Liver (tissue), 3 donors: ENCODE data around the gene UGT1A9.

Source experiments
- EGR1 ChIP-seq, 2 donors: IDR thresholded peaks; 2 replicates each; pipeline ENCODE4 v1.6.1; 2016 to 2018; ENCODE audit warnings: antibody characterized with exemption in 2 of 2, low read depth in 2 of 2
- FOXA1 ChIP-seq: IDR thresholded peaks from 2 replicates; pipeline ENCODE4 v1.6.1; 2016; ENCODE audit warnings: antibody characterized with exemption
- GABPA ChIP-seq, 2 donors: IDR thresholded peaks in 1 of 2; conservative IDR thresholded peaks in 1 of 2; 2 replicates each; pipeline ENCODE4 v1.6.1; 2016; ENCODE audit warnings: antibody characterized with exemption in 2 of 2, mild to moderate bottlenecking in 1 of 2, moderate library complexity in 1 of 2
- JUND ChIP-seq, 2 donors: IDR thresholded peaks; 2 replicates each; pipeline ENCODE4 v1.6.1; 2016; ENCODE audit warnings: antibody characterized with exemption in 2 of 2
- NR2F2 ChIP-seq: IDR thresholded peaks from 2 replicates; pipeline ENCODE4 v1.6.1; 2016; ENCODE audit warnings: antibody characterized with exemption
- RAD21 ChIP-seq, 2 donors: IDR thresholded peaks; 2 replicates each; pipeline ENCODE4 v1.6.1; 2016; ENCODE audit warnings: antibody characterized with exemption in 2 of 2, mild to moderate bottlenecking in 2 of 2
- RXRA ChIP-seq, 2 donors: IDR thresholded peaks; 2 replicates each; pipeline ENCODE4 v1.6.1; 2017 to 2018; ENCODE audit warnings: antibody characterized with exemption in 2 of 2, mild to moderate bottlenecking in 1 of 2
- SP1 ChIP-seq: IDR thresholded peaks from 2 replicates; pipeline ENCODE4 v1.6.1; 2018; ENCODE audit warnings: antibody characterized with exemption, mild to moderate bottlenecking
- TAF1 ChIP-seq: conservative IDR thresholded peaks from 2 replicates; pipeline ENCODE4 v1.6.1; 2016; ENCODE audit warnings: antibody characterized with exemption, mild to moderate bottlenecking
- YY1 ChIP-seq: IDR thresholded peaks from 2 replicates; pipeline ENCODE4 v1.6.1; 2016; ENCODE audit warnings: antibody characterized with exemption, mild to moderate bottlenecking
- TF ChIP-seq, protein P1 (sequence below): IDR thresholded peaks from 2 replicates; pipeline ENCODE4 v1.6.1; 2016; ENCODE audit warnings: antibody characterized with exemption, mild to moderate bottlenecking
- TF ChIP-seq, protein P2 (sequence below): fragments of 150-350 bp; IDR thresholded peaks from 2 replicates; pipeline ENCODE4 v1.5.1; 2017; ENCODE audit warnings: improper control_type of control experiment, low read depth, low read length; ENCODE audit not compliant: missing input control
- TF ChIP-seq, protein P3 (sequence below): IDR thresholded peaks from 2 replicates; pipeline ENCODE4 v1.6.1; 2016; ENCODE audit warnings: antibody characterized with exemption
- TF ChIP-seq, protein P4 (sequence below): IDR thresholded peaks from 2 replicates; pipeline ENCODE4 v1.6.1; 2016; ENCODE audit warnings: antibody characterized with exemption
- donor health status: healthy.
- donor health status: healthy.

DNA sequence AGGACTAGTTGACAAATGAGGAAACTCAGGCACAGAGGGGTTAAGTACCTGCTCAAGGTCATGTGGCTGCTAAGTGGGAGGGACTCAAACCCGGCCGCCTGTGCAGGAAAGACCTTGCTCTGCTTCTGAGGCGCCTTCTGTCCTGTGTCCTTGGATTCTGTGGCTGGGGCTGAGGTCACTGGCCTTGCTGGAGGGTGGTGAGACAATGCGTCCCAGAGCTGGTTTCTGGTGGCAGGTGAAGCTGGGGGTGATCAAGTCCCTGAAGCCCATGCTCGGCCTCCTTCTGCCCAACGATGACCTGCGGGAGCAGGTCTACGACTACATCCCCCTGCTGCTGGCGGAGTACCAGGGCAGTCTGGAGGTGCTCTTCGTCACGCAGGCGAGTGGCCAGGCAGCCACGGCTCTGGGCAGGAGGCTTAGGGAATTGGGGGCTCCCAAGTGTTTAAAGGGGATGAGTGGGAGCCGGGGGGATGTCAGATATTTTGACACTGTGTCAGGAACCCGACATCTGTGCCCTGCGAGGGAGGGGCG, 122.5 kb downstream of the UGT1A9 start:
- TF ChIP-seq, protein P1, sequence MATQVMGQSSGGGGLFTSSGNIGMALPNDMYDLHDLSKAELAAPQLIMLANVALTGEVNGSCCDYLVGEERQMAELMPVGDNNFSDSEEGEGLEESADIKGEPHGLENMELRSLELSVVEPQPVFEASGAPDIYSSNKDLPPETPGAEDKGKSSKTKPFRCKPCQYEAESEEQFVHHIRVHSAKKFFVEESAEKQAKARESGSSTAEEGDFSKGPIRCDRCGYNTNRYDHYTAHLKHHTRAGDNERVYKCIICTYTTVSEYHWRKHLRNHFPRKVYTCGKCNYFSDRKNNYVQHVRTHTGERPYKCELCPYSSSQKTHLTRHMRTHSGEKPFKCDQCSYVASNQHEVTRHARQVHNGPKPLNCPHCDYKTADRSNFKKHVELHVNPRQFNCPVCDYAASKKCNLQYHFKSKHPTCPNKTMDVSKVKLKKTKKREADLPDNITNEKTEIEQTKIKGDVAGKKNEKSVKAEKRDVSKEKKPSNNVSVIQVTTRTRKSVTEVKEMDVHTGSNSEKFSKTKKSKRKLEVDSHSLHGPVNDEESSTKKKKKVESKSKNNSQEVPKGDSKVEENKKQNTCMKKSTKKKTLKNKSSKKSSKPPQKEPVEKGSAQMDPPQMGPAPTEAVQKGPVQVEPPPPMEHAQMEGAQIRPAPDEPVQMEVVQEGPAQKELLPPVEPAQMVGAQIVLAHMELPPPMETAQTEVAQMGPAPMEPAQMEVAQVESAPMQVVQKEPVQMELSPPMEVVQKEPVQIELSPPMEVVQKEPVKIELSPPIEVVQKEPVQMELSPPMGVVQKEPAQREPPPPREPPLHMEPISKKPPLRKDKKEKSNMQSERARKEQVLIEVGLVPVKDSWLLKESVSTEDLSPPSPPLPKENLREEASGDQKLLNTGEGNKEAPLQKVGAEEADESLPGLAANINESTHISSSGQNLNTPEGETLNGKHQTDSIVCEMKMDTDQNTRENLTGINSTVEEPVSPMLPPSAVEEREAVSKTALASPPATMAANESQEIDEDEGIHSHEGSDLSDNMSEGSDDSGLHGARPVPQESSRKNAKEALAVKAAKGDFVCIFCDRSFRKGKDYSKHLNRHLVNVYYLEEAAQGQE, result no peak
- TF ChIP-seq, protein P2, sequence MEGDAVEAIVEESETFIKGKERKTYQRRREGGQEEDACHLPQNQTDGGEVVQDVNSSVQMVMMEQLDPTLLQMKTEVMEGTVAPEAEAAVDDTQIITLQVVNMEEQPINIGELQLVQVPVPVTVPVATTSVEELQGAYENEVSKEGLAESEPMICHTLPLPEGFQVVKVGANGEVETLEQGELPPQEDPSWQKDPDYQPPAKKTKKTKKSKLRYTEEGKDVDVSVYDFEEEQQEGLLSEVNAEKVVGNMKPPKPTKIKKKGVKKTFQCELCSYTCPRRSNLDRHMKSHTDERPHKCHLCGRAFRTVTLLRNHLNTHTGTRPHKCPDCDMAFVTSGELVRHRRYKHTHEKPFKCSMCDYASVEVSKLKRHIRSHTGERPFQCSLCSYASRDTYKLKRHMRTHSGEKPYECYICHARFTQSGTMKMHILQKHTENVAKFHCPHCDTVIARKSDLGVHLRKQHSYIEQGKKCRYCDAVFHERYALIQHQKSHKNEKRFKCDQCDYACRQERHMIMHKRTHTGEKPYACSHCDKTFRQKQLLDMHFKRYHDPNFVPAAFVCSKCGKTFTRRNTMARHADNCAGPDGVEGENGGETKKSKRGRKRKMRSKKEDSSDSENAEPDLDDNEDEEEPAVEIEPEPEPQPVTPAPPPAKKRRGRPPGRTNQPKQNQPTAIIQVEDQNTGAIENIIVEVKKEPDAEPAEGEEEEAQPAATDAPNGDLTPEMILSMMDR, result no peak
- TF ChIP-seq YY1 (no peak), SP1 (no peak), RXRA (IDR thresholded peaks at IDR 0.05) (no peak), NR2F2 (no peak), RAD21 (IDR thresholded peaks at IDR 0.05) (no peak), GABPA (IDR thresholded peaks at IDR 0.05 in 1 of 2, conservative IDR thresholded peaks at IDR 0.05 in 1 of 2) (no peak), TAF1 (no peak), EGR1 (IDR thresholded peaks at IDR 0.05; ENCODE audit: low read depth in 2 of 2) (no peak), FOXA1 (no peak), JUND (IDR thresholded peaks at IDR 0.05) (no peak)
- TF ChIP-seq, protein P3, sequence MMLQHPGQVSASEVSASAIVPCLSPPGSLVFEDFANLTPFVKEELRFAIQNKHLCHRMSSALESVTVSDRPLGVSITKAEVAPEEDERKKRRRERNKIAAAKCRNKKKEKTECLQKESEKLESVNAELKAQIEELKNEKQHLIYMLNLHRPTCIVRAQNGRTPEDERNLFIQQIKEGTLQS, result no peak
- TF ChIP-seq, protein P4, sequence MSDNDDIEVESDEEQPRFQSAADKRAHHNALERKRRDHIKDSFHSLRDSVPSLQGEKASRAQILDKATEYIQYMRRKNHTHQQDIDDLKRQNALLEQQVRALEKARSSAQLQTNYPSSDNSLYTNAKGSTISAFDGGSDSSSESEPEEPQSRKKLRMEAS, result no peak
